Activated naive CD8-positive, alpha-beta T cell treated with anti-CD3 and anti-CD28 coated beads, Interleukin-2, amount 50 U/mL, for 24 hours (primary cell): ENCODE results near the gene NEMP1.
A peak's percentile ranks its signal among the peaks of the same experiment; 100 is the strongest.
"Not testable (repeated sequence)": the region's sequence is repeated elsewhere in the genome, so short reads cannot be mapped to it uniquely, and the experiment has no call there.

ENCODE experiments used
- ATAC-seq: fragments of 150-1000 bp; cut with Tn5 transposase; one replicate; pipeline ENCODE4 v1.10.0; 2021
- DNase-seq: peaks from one replicate; pipeline ENCODE4 v3.0.0; 2021
- H3K27ac Mint-ChIP-seq: one replicate; pipeline ENCODE4 v1.8.0; 2021; ENCODE audit warnings: mild to moderate bottlenecking, mixed read lengths
- H3K27me3 Mint-ChIP-seq: one replicate; pipeline ENCODE4 v1.8.0; 2021; ENCODE audit warnings: mixed read lengths
- H3K36me3 Mint-ChIP-seq: one replicate; pipeline ENCODE4 v1.8.0; 2021; ENCODE audit warnings: low read depth, mixed read lengths
- H3K4me1 Mint-ChIP-seq: one replicate; pipeline ENCODE4 v1.8.0; 2021; ENCODE audit warnings: mixed read lengths
- H3K4me3 Mint-ChIP-seq: one replicate; pipeline ENCODE4 v1.8.0; 2021; ENCODE audit warnings: mild to moderate bottlenecking, moderate library complexity, mixed read lengths
- H3K9me3 Mint-ChIP-seq: one replicate; pipeline ENCODE4 v1.8.0; 2021; ENCODE audit warnings: mixed read lengths

NEMP1 gene

DNA sequence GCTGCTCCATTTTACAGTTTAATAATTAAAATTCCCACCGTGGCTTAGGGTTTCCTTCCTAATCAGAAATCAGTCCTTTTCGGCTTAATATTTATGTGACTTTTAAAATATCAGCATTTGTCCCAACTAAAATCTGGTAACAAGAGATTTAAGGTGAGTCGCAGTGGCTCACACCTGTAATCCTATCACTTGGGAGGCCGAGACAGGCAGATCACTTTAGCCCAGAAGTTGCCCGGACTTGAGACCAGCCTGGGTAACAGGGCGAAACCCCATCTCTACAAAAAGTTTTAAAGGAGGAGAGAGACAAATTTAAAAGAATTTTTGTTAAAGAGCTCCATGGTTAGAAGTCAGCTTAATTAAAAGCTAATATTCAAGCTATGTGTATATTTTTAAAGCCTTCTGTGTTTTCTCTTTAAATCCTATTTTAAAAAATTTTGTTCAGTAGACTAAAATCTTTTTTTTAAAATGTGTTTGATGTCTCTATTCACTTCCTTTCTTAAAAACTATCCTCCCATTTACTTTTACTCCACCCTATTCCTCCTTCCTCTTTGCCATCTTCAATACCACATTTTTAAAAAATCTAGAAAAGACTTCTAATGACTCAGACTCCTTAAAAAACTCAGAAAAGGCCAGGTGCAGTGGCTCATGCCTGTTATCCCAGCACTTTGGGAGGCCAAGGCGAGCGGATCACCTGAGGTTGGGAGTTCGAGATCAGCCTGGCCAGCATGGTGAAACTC lies 58.4 kb downstream of the NEMP1 start:
- H3K4me3 Mint-ChIP-seq = no peak overlapping the region
- peak overlapping the region; percentile 10 for H3K27ac Mint-ChIP-seq
- H3K36me3 Mint-ChIP-seq = no peaks in the 10 kb centered on the region
- peaks cover 2% of the 10 kb centered on the region for H3K27me3 Mint-ChIP-seq
- DNase-seq (no peak), ATAC-seq (no peak)
- peaks cover 10% of the 10 kb centered on the region for H3K4me1 Mint-ChIP-seq
- H3K9me3 Mint-ChIP-seq = no peaks in the 10 kb centered on the region

DNA sequence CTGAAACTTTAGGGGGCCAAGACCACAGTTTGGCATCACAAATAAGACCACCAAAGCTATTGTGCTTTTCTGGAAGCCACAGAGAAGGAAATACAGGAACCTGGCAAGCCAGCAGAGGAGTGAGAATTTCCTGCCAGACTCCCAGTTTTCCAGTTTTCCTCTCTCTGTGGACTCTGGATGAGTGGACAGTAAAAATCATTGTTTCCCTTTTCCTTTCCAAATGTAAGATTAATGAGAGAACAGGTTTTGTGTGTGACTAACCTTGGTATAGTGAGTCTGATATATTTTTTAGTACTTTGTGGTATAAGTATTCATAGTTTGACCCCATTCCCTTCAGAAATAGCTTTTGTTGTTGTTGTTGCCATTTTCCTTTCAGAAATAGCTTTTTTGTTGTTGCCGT lies 59.7 kb downstream of the NEMP1 start:
- DNase-seq = no peak
- no peaks in the 10 kb centered on the region for H3K36me3 Mint-ChIP-seq
- H3K4me1 Mint-ChIP-seq = peaks cover 10% of the 10 kb centered on the region
- no peak overlapping the region for H3K27ac Mint-ChIP-seq
- H3K9me3 Mint-ChIP-seq = no peaks in the 10 kb centered on the region
- H3K27me3 Mint-ChIP-seq = peaks cover 2% of the 10 kb centered on the region
- ATAC-seq = no peak
- no peak overlapping the region for H3K4me3 Mint-ChIP-seq

DNA sequence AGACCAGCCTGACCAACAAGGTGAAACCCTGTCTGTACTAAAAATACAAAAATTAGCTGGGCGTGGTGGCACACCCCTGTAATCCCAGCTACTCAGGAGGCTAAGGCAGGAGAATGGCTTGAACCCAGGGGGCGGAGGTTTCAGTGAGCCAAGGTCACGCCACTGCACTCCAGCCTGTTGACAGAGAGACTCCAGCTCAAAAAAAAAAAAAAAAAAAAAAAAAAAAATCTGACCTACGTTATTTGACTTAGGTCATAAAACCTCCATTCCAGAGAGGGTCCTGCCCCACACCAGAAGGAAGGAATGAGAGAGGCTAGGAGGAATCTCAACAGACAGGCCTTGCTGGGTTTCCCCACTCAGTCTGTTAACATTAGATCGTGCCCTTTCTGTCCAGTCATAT lies 60.2 kb downstream of the NEMP1 start:
- not testable (repeated sequence) for ATAC-seq, H3K36me3 Mint-ChIP-seq

DNA sequence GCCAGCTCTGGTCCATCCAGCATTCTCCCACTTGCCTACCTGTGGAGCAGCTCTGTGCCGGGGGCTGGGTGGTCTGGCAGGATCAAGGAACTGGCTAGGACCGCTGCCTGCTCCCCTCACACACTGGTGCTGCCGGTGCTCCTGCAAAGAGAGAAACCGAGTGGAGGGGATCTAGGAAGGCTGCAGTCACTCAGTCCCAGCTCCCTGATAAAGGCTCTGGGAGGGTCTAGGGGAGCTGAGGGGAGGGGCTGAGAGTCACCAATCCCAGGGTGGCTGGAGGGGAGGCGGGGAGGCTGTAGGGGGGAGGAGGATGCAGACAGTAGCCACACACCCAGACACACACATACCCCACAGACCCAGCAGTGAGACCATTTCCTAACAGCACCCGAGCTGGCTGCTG lies 62.2 kb downstream of the NEMP1 start, which contains the start of gene TAC3:
TAC3 (minus strand) TSS at position 182 of the 400 bp plus-strand sequence. CDS start 732 bp downstream, outside the sequence.
- Mint-ChIP-seq H3K27me3 (peaks cover 2% of the 10 kb centered on the region), H3K4me3 (no peak within 1 kb of the TSS), H3K9me3 (no peaks in the 10 kb centered on the region), H3K4me1 (peaks cover 31% of the 10 kb centered on the region), H3K36me3 (no peaks in the 10 kb centered on the region), H3K27ac (no peak within 1 kb of the TSS)
- no peak for ATAC-seq
- no peak for DNase-seq

More for the DNA sequence above, 60.2 kb downstream of the NEMP1 start:
- peaks cover 11% of the 10 kb centered on the region for H3K4me1 Mint-ChIP-seq
- H3K4me3 Mint-ChIP-seq, H3K9me3 Mint-ChIP-seq, DNase-seq, H3K27me3 Mint-ChIP-seq, H3K27ac Mint-ChIP-seq: not testable (repeated sequence)

DNA sequence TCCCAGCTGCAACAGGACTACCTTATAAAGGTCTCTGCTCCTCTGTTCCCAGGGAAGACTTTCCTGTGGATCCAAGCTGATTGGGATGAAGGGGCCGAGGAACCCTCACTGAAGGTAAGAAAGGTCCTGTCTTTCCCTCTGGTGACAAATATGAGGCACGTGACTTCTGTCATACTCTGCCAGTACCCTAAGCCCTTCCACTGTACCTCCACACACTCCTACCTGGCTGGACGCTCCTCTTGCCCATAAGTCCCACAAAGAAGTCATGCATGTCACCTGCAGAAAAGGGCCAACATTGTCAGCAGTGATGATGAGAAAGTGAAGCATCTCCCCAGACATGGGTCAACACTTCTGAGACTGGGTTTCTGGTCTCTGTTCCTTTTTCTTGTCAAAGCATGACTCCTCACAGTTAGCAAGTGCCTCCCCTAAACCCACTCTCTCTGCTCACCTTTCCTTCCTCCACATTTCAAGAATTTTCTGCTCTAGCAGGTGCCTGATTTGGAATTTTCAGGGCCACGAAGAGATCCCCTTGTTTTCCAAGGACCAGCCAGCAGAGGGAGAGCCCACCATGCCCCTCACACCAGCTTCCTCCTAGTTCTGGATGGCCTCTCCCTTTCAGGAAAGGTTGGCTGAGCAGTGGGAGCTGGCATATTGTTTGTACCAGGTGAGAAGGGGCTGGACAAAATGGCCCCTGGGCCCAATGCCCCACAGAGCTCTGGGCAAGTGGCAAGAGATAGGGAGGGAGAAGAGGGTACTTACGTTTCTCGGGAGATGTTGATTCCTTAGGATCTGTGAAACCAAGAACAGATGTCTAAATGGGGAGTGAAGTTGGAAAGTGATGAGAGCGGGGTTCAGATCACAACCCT lies 65.8 kb downstream of the NEMP1 start:
- H3K27me3 Mint-ChIP-seq = peaks cover 2% of the 10 kb centered on the region
- H3K4me1 Mint-ChIP-seq = peaks cover 44% of the 10 kb centered on the region
- ATAC-seq (no peak), DNase-seq (no peak)
- H3K4me3 Mint-ChIP-seq = no peak overlapping the region
- no peaks in the 10 kb centered on the region for H3K9me3 Mint-ChIP-seq
- H3K27ac Mint-ChIP-seq = peak overlapping the region; percentile 24
- no peaks in the 10 kb centered on the region for H3K36me3 Mint-ChIP-seq

DNA sequence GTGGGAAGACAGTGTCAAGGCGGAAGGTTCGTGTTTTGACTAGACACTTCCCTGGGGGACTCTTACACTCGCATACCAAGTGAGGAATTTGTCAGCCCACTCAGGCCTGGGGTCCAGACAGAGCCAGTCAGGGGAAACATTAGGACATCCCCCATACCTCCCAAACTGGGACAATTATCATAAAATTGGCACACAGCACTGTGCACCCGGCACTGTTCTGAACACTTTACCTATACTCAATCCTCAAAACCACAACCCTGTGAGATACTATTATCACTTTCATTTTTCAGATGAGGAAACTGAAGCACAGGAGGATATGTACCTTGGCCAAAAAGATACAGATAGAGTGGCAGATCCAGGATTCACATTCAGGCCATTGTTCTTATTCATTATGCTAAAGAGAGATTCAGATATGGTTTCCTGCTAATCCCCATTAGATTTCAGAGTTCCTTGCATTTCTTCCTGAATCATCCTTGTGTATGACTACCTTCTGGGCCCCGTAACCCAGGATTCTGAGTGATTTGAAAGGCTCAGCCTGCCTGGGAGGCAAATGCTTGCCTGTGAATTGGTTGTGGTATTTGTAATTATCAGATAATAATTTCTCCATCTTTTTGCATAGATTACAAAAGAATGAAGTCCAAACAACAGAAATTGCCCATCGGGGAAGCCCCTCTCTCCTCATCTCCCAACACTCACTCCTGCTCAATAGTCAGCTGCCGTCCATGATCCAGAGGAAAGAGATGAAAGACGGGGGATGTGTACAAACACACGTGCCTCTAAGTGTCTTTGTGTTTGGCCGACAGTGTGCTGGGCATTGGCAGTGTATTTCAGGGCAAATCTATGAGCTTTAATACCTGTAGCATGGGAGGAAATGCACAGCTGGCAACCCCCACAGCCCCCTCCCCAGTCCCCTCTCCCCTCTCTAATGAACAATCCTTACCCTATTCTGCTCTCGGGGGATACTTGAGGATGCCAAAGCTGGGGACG lies 66.9 kb downstream of the NEMP1 start:
- H3K4me3 Mint-ChIP-seq = no peak overlapping the region
- peak; percentile 74 for ATAC-seq
- peaks cover 1% of the 10 kb centered on the region for H3K27me3 Mint-ChIP-seq
- peaks cover 55% of the 10 kb centered on the region for H3K4me1 Mint-ChIP-seq
- H3K9me3 Mint-ChIP-seq = no peaks in the 10 kb centered on the region
- peak overlapping the region; percentile 19 for H3K27ac Mint-ChIP-seq
- H3K36me3 Mint-ChIP-seq = no peaks in the 10 kb centered on the region
- no peak for DNase-seq

DNA sequence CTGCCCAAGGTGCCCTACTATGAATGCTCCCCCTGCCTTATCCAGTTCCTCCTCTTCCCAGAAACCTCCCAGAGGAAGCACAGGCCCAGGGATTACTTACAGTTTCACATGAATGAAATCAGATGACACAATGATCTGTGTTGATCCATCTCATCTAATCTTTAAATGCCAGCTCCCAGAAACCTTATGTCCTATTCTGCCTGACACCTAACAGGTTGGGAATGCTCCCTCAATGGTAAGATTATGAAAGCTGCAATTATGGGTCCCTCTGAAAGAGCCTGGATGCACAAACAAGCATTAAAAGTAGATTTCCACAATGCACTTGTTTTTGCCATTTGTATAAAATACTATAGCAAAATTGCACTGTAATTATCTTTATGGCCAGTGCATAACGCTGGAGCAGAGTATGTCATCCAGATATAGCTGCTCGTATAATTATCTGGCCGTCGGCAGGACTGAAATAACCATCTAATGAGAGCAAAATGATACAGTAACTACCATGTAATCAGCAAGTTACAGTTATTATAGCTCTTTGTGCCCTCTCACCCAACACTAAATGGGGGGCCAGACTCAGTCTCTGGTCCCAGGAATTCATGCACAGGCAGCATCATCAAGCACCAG lies 67.9 kb downstream of the NEMP1 start:
- no peak overlapping the region for H3K27ac Mint-ChIP-seq

DNA sequence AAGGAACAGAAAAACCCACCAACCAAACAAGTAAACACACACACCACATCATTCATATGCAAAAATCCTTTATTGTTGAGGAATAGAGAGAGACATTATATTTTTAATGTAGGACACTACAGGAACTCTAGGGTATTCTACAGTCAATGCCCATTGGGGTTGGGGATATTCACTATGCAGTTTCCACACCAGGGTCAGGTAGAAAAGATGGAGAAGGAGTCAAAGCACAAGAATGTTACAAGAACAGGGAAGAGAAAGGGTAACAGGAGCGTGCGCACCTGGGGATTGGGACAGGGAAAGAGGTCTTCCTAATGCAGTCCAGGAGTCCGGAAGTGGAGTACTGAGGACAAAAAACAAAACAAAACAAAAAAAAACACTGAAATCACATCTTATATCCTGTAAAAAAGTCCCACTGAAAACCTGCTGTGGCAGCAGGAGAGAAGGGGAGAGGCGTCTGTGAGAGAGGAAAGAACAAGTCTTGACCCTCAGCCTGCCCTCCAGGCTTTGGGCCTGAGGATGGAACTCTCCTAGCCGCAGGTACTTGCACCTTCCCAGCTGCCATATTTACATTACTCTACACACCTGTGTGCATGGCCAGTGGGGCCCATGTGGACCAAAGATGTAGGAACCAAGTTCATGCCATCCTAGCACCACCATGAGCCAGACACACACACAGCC lies 68.5 kb downstream of the NEMP1 start:
- Mint-ChIP-seq H3K36me3 (peaks cover 1% of the 10 kb centered on the region), H3K4me1 (peaks cover 64% of the 10 kb centered on the region), H3K4me3 (no peak overlapping the region), H3K27me3 (no peaks in the 10 kb centered on the region), H3K27ac (peak overlapping the region; percentile 23), H3K9me3 (no peaks in the 10 kb centered on the region)
- DNase-seq (no peak), ATAC-seq (no peak)

More for the DNA sequence above, 67.9 kb downstream of the NEMP1 start:
- Mint-ChIP-seq H3K4me1 (peaks cover 57% of the 10 kb centered on the region), H3K4me3 (no peak overlapping the region), H3K9me3 (no peaks in the 10 kb centered on the region), H3K27me3 (no peaks in the 10 kb centered on the region), H3K36me3 (peaks cover under 1% of the 10 kb centered on the region)
- ATAC-seq = no peak
- DNase-seq = no peak

DNA sequence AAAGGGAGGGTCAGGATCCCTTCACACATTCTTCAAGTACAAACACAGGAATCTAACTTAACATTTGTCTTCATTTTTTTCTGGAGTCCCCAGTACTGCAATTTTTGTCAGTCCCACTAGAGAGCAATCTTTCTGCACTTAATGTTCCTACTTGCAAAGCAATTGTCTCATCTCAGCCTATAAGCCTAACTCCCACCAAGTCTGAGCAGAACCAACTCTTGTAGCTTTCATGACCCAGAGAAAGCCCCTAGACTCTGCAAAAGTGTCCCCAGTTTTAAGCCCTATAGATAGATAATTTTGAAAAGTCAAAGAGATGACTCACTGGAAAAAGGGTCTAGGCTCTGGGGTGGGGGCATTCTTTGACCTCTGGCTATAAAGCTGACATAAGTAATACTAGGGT lies 70.4 kb downstream of the NEMP1 start:
- ATAC-seq (peak; percentile 34), DNase-seq (no peak)

DNA sequence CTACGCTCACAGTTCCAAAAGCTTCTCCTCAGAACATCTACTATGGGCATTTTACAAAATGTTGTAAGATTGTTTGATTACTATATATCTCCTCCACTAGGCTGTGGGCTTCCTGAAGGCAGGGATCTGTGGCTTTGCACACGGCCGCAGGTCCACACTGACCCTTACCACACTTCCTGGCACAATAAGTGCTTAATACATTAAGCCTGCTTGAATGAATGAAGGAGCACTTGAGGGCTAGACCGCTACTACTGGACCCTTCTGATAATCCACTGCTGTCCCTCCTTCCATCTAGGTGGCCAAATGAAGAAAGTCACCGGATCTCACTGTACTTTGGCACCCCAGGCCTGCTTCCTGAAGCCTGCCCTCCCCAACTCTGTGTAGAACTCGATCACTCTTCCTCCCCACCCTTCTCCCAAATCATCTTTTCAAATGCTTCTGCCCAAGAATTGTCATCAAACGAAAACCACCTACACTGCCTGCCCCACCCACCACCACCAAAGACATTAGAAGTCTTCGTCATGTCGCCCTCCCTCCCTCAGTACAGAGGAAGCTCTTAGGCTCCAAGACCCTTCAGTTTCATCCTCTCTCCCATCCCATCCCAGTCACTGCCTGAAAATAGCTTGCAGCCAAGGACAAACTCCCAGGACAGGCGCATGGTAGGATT lies 71.6 kb downstream of the NEMP1 start:
- peak; percentile 18 for DNase-seq
- peaks cover 55% of the 10 kb centered on the region for H3K4me1 Mint-ChIP-seq
- no peaks in the 10 kb centered on the region for H3K9me3 Mint-ChIP-seq
- peaks cover 21% of the 10 kb centered on the region for H3K36me3 Mint-ChIP-seq
- H3K4me3 Mint-ChIP-seq = peak overlapping the region; percentile 85
- ATAC-seq = peak; percentile 8
- H3K27me3 Mint-ChIP-seq = no peaks in the 10 kb centered on the region
- H3K27ac Mint-ChIP-seq = peak overlapping the region; percentile 89

More for the DNA sequence above, 70.4 kb downstream of the NEMP1 start:
- H3K27ac Mint-ChIP-seq = peak overlapping the region; percentile 47
- H3K4me1 Mint-ChIP-seq = peaks cover 66% of the 10 kb centered on the region
- H3K36me3 Mint-ChIP-seq = peaks cover 14% of the 10 kb centered on the region
- no peaks in the 10 kb centered on the region for H3K9me3 Mint-ChIP-seq
- H3K4me3 Mint-ChIP-seq = no peak overlapping the region
- H3K27me3 Mint-ChIP-seq = no peaks in the 10 kb centered on the region

DNA sequence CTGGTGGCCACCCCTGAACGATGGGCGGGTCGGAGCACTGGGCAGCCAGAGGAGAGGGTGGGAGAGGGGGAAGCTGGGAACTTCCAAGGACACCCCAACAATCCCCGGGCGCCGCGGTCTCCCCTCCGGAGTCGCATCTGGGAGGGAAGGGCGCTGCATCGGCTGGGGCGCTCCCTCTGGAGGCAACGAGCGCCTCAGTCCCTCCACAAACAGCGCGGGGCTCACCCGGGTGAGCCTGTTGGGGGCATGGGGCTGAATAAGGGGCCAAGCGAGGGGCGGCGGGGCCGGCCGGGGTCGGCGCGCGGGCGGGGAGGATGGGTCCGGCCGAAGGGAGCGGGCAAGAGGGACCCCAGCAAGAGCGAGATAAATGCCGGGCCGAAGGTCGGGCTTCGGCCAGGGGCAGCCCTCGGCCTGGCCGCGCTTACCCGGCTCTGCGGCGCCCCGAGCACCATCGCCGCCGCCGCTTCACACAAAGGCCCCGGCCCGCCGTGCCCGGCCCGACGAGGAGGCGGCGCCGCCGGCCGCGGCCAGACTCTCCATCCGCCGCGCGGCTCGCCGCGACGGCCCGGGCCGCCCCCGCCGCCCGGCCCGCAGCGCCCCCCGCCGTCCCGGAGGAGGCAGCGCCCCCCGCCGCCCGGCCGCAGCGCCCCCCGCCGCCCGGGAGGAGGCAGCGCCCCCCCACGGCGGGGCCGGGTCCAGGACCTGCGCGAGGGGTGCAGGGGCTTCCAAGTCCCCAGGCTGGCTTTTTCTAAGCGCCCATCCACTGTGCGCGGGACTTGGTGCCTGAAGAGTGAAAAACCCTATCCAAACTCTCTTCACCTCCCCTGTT lies 72.4 kb downstream of the NEMP1 start, which contains the start of gene ZBTB39:
ZBTB39 (minus strand) TSS at position 567 of the 829 bp plus-strand sequence. CDS start 1,629 bp downstream, outside the sequence.
- Mint-ChIP-seq H3K27me3 (no peaks in the 10 kb centered on the region), H3K27ac (peak within 1 kb of the TSS; percentile 94), H3K36me3 (peaks cover 21% of the 10 kb centered on the region), H3K9me3 (no peaks in the 10 kb centered on the region), H3K4me1 (peaks cover 55% of the 10 kb centered on the region), H3K4me3 (peak within 1 kb of the TSS; percentile 98)
- peak; percentile 78 for DNase-seq
- ATAC-seq = peak; percentile 61
